NCI-H1092 (cell line): Measurements from ENCODE around the gene POLR1H.

Experiments used
- DNase-seq: peaks from one replicate; lab custom pipeline; 2025; lab: John Stamatoyannopoulos, UW

The POLR1H gene

GRCh38 chr6:30096829-30097228 is 35.8 kb downstream of the POLR1H start:
- DNase-seq, result no peak

GRCh38 chr6:30097902-30098768 is 37.1 kb downstream of the POLR1H start:
- no peak for DNase-seq

- DNase-seq, result no peak
These were observed 39.1 kb downstream of the POLR1H start for GRCh38 chr6:30100154-30100553.

GRCh38 chr6:30100585-30101443 is 39.7 kb downstream of the POLR1H start:
- DNase-seq, result no peak

GRCh38 chr6:30101444-30102413 is 40.7 kb downstream of the POLR1H start:
- DNase-seq, result peak; percentile 13

GRCh38 chr6:30102414-30102969 is 41.4 kb downstream of the POLR1H start:
- DNase-seq, result no peak

- peak; percentile 51 for DNase-seq
These were observed 42.2 kb downstream of the POLR1H start for GRCh38 chr6:30102970-30103871.

- no peak for DNase-seq
These were observed 42.8 kb downstream of the POLR1H start for GRCh38 chr6:30103872-30104179.

- DNase-seq, result no peak
These were observed 43.6 kb downstream of the POLR1H start for GRCh38 chr6:30104661-30105060.

- DNase-seq, result no peak
These were observed 50.3 kb downstream of the POLR1H start for GRCh38 chr6:30111266-30111856.

- no peak for DNase-seq
These were observed 51.4 kb downstream of the POLR1H start for GRCh38 chr6:30112402-30112994.

- DNase-seq, result no peak
These were observed 52.1 kb downstream of the POLR1H start, which contains the start of gene TRIM31 for GRCh38 chr6:30113003-30113759. TSS of gene TRIM31 (minus strand) at chr6:30113090. CDS start at chr6:30112805, 285 bp downstream.

GRCh38 chr6:30113841-30114240 is 52.8 kb downstream of the POLR1H start:
- no peak for DNase-seq
